Endothelial cell of umbilical vein (primary cell): ENCODE measurements around the gene STAT5A. TPM values are rescaled to one million over a fixed set of nuclear protein-coding genes. Genes with fewer than 3 reads are reported as not detected.

ENCODE experiments used
- BruUV-seq: library from RNA; stranded (reverse); fragments of 400-500 nt; replicated peaks from 2 replicates; lab custom pipeline; 2021; lab: Mats Ljungman, UMichigan
- CTCF ChIA-PET: fragments of 300-600, 350-600 bp; sonication (Branson Sonifier 250); formaldehyde crosslinking; loops from one replicate; lab custom pipeline; 2021; ENCODE audit warnings: antibody characterized with exemption, inconsistent platforms; lab: Charles Lee
- POLR2A ChIA-PET: fragments of 300-600, 350-600 bp; sonication (Branson Sonifier 250); formaldehyde crosslinking; loops from one replicate; lab custom pipeline; 2021; ENCODE audit warnings: antibody characterized with exemption, inconsistent platforms; lab: Charles Lee
- DNase-seq: peaks from one replicate; pipeline ENCODE4 v3.0.0-alpha.2; 2011; ENCODE audit warnings: low read depth, low spot score
- FAIRE-seq: peaks from 2 replicates; lab custom pipeline; 2011; peaks lifted over from hg19 to GRCh38; lab: Jason Lieb, UNC
- H2AFZ ChIP-seq: 2 replicates; pipeline ENCODE4 v1.6.0; 2012; ENCODE audit warnings: low read depth, low read length, control low read depth, inconsistent platforms
- H3K27ac ChIP-seq: 2 replicates; pipeline ENCODE4 v1.5.1; 2011; ENCODE audit warnings: low read depth, mild to moderate bottlenecking, control low read depth, low read length, moderate library complexity; ENCODE audit not compliant: insufficient read depth
- H3K27me3 ChIP-seq, 2 experiments: 2 replicates each; pipeline versions ENCODE4 v1.6.0 to v1.6.1; 2011; ENCODE audit warnings: low read length in 2 of 2, mixed read lengths in 1 of 2; ENCODE audit not compliant: control insufficient read depth in 2 of 2, insufficient read depth in 2 of 2
- H3K36me3 ChIP-seq, 2 experiments: 2 replicates in 1 of 2; 3 replicates in 1 of 2; pipeline ENCODE4 v1.5.1; 2011; ENCODE audit warnings: low read length in 2 of 2, mild to moderate bottlenecking in 1 of 2, moderate library complexity in 1 of 2; ENCODE audit not compliant: control insufficient read depth in 2 of 2, insufficient read depth in 2 of 2; ENCODE audit errors: extremely low read depth in 1 of 2
- H3K4me1 ChIP-seq: 3 replicates; pipeline ENCODE4 v1.5.1; 2011; ENCODE audit warnings: mild to moderate bottlenecking, low read length; ENCODE audit not compliant: control insufficient read depth, insufficient read depth; ENCODE audit errors: extremely low read depth
- H3K4me2 ChIP-seq: 2 replicates; pipeline ENCODE4 v1.6.1; 2011; ENCODE audit warnings: low read length, control low read depth, mixed read lengths; ENCODE audit not compliant: insufficient read depth
- H3K4me3 ChIP-seq, 3 experiments: fragments of 200-600 bp in 1 of 3; sonication (generic), shearing (Covaris generic) in 1 of 3; replicated peaks in 1 of 3; 2 replicates each; pipeline ENCODE4 v1.5.1; 2011 to 2016; ENCODE audit warnings: control low read depth in 3 of 3, low read length in 3 of 3, mild to moderate bottlenecking in 2 of 3, inconsistent platforms in 1 of 3, low read depth in 1 of 3, moderate library complexity in 1 of 3; ENCODE audit not compliant: insufficient read depth in 1 of 3
- H3K79me2 ChIP-seq: 2 replicates; pipeline ENCODE4 v1.6.0; 2012; ENCODE audit warnings: low read length, inconsistent platforms; ENCODE audit not compliant: control insufficient read depth, insufficient read depth
- H3K9ac ChIP-seq: replicated peaks from 2 replicates; pipeline ENCODE3; 2011; ENCODE audit warnings: low read length, control low read depth; ENCODE audit not compliant: insufficient read depth; ENCODE audit errors: extremely low read depth
- H3K9me1 ChIP-seq: replicated peaks from 3 replicates; pipeline ENCODE4 v1.6.0; 2011; ENCODE audit warnings: mild to moderate bottlenecking, low read length; ENCODE audit not compliant: control insufficient read depth, insufficient read depth; ENCODE audit errors: extremely low read depth
- H3K9me3 ChIP-seq: replicated peaks from 2 replicates; pipeline ENCODE4 v1.5.1; 2012; ENCODE audit warnings: low read length, inconsistent platforms; ENCODE audit not compliant: control insufficient read depth, insufficient read depth
- H4K20me1 ChIP-seq: replicated peaks from 2 replicates; pipeline ENCODE3; 2011; ENCODE audit warnings: mild to moderate bottlenecking, low read length; ENCODE audit not compliant: control insufficient read depth, insufficient read depth; ENCODE audit errors: extremely low read depth
- EZH2 ChIP-seq: IDR thresholded peaks from 2 replicates; pipeline ENCODE4 v1.6.1; 2012; ENCODE audit warnings: borderline replicate concordance, low read depth, mild to moderate bottlenecking, moderate library complexity, low read length, inconsistent platforms; ENCODE audit not compliant: severe bottlenecking
- FOS ChIP-seq: IDR thresholded peaks from 2 replicates; pipeline ENCODE4 v1.6.1; 2011; ENCODE audit warnings: mild to moderate bottlenecking, low read length, moderate library complexity, borderline replicate concordance; ENCODE audit not compliant: insufficient read depth
- GATA2 ChIP-seq: IDR thresholded peaks from 2 replicates; pipeline ENCODE4 v1.7.0; 2011; ENCODE audit warnings: low read depth, mild to moderate bottlenecking, moderate library complexity, mixed read lengths, low read length; ENCODE audit not compliant: insufficient read length, insufficient read depth
- JUN ChIP-seq: IDR thresholded peaks from 2 replicates; pipeline ENCODE4 v1.6.1; 2011; ENCODE audit warnings: borderline replicate concordance, low read depth; ENCODE audit not compliant: insufficient read length, insufficient read depth
- POLR2A ChIP-seq: IDR thresholded peaks from 2 replicates; pipeline ENCODE4 v1.6.1; 2012; ENCODE audit warnings: low read depth, mild to moderate bottlenecking, control low read depth, low read length
- POLR2AphosphoS5 ChIP-seq: IDR thresholded peaks from 2 replicates; pipeline ENCODE4 v1.6.1; 2012; ENCODE audit warnings: low read depth, mild to moderate bottlenecking, control low read depth, low read length, moderate library complexity; ENCODE audit not compliant: insufficient read depth
- dilution Hi-C: fragments of 300-500 bp; cut with MboI; formaldehyde crosslinking; loops from one replicate; pipeline ENCODE4 v1.15.0; 2019; ENCODE audit warnings: low sequenced_read_pairs; ENCODE audit not compliant: extremely low pct_ligation_motif_present
- intact Hi-C: fragments of 100-400 bp; cut with micrococcal nuclease; formaldehyde crosslinking; loops from one replicate; pipeline ENCODE4 v1.10.0; 2022
- polyA plus RNA-seq, 4 experiments: library from polyadenylated mRNA; depleted of rRNA in 3 of 4; stranded (reverse) in 3 of 4; unstranded in 1 of 4; fragments of >200 nt; gene quantifications; 2 replicates each; pipeline versions ENCODE4 v1.2.1 to v1.2.3, GENCODE V29; 2011 to 2012; ENCODE audit warnings: missing spikeins in 1 of 4
- total RNA-seq: library from RNA; stranded (reverse); gene quantifications from 2 replicates; pipeline ENCODE4 v1.2.3, GENCODE V29; 2021
- TF ChIP-seq, protein P1 (sequence below), 2 donors: IDR thresholded peaks; 1 replicate in 1 of 2; 2 replicates in 1 of 2; pipeline ENCODE4 v1.5.1; 2011; ENCODE audit warnings: low read length in 2 of 2, mild to moderate bottlenecking in 2 of 2, moderate library complexity in 2 of 2, control low read depth in 1 of 2, inconsistent platforms in 1 of 2, low read depth in 1 of 2; ENCODE audit not compliant: insufficient read depth in 1 of 2; ENCODE audit errors: extremely low read depth in 1 of 2

STAT5A gene
- total and polyA plus RNA-seq, 2 donors (not counting 3 experiments of a cell fraction or from before 2014, with no cell fraction given) = 18.0 to 23.4 TPM

DNA sequence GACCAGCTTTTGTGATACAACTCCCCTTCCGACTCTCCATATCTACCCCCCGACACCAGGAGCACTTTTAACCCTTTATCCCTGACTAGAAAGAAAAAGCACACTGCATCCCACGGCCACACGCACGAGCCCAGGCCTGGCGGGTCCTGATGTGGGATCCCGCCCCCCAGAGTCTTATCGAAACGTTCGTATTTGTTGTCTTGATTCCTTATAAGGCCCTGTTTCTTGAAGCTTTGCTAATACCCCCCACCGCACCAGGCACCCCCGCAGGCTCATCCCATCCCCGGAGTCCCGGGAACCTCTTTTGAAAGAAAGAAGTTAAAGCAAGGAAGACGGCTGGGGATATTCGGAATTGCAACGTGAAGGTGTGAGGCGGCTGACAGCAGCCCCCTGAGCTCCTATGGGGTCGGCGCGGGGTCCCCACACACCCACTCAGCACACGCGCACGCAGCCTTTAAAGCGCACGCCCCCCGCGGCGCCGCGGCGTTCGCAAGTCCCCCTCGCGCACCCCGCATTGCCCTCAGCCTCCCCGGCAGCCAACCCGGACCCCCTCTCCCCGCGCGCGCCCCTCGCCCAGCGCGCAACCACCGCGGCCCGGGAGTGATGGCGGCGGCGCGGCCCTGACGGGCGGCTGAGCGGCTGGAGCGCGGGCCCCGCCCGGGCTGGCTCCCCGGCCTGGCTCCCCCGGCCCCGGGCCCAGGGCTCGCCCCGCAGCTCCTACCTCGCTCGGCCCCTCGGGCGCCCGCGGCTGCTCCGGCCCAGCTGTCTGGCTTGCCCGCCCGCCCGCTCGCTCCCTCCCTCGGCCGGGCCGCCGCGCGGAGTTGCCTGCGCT, 12.6 kb upstream of the STAT5A start:
- POLR2A ChIA-PET = interaction anchor here (0.6 kb wide), 2 partner anchors 27 to 133 kb away, joined by 3 to 4 read pairs; no protein-coding TSS in a partner anchor
- H3K27ac ChIP-seq = peak overlapping the region; percentile 59
- BruUV-seq = no TSS peak
- H3K9ac ChIP-seq = peak overlapping the region; percentile 84
- intact Hi-C loops = loop anchor here (1.0 to 10.0 kb wide), 4 partner anchors 23 to 141 kb away; no protein-coding TSS in a partner anchor
- no peaks in the 10 kb centered on the region for H4K20me1 ChIP-seq
- peaks cover 50% of the 10 kb centered on the region for H3K79me2 ChIP-seq
- no peaks in the 10 kb centered on the region for H3K9me1 ChIP-seq
- DNase-seq (peak; percentile 64), FAIRE-seq (no peak)
- peak overlapping the region; percentile 65 to 96 (median 79) for H3K4me3 ChIP-seq
- CTCF ChIA-PET = interaction anchor here (1.1 to 2.7 kb wide), 4 partner anchors 24 to 252 kb away, joined by 3 to 35 read pairs (median 6); no protein-coding TSS in a partner anchor
- no peaks in the 10 kb centered on the region for H3K27me3 ChIP-seq
- H3K9me3 ChIP-seq = no peaks in the 10 kb centered on the region
- H3K4me1 ChIP-seq = peaks cover 16% of the 10 kb centered on the region
- dilution Hi-C loops = no loop called here
- no peaks in the 10 kb centered on the region for H3K36me3 ChIP-seq
- H3K4me2 ChIP-seq = peak overlapping the region; percentile 88
- no peak for TF ChIP-seq FOS
- TF ChIP-seq GATA2 = no peak
- peak; percentile 75 for TF ChIP-seq POLR2AphosphoS5
- TF ChIP-seq, protein P1, sequence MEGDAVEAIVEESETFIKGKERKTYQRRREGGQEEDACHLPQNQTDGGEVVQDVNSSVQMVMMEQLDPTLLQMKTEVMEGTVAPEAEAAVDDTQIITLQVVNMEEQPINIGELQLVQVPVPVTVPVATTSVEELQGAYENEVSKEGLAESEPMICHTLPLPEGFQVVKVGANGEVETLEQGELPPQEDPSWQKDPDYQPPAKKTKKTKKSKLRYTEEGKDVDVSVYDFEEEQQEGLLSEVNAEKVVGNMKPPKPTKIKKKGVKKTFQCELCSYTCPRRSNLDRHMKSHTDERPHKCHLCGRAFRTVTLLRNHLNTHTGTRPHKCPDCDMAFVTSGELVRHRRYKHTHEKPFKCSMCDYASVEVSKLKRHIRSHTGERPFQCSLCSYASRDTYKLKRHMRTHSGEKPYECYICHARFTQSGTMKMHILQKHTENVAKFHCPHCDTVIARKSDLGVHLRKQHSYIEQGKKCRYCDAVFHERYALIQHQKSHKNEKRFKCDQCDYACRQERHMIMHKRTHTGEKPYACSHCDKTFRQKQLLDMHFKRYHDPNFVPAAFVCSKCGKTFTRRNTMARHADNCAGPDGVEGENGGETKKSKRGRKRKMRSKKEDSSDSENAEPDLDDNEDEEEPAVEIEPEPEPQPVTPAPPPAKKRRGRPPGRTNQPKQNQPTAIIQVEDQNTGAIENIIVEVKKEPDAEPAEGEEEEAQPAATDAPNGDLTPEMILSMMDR (IDR thresholded peaks at IDR 0.05; ENCODE audit: extremely low read depth in 1 of 2, insufficient read depth in 1 of 2, low read depth in 1 of 2, low read length in 2 of 2) = no peak
- peak; percentile 80 for TF ChIP-seq POLR2A
- no peak for TF ChIP-seq JUN
- TF ChIP-seq EZH2 = no peak
- peak overlapping the region; percentile 75 for H2AFZ ChIP-seq
